Measurements from ENCODE around the gene KCTD21. TPM values are rescaled to one million over a fixed set of nuclear protein-coding genes. Genes with fewer than 3 reads are reported as not detected.

The KCTD21 gene
- total RNA-seq, 1 experiment from 2014 or later: 9.7 TPM

DNA sequence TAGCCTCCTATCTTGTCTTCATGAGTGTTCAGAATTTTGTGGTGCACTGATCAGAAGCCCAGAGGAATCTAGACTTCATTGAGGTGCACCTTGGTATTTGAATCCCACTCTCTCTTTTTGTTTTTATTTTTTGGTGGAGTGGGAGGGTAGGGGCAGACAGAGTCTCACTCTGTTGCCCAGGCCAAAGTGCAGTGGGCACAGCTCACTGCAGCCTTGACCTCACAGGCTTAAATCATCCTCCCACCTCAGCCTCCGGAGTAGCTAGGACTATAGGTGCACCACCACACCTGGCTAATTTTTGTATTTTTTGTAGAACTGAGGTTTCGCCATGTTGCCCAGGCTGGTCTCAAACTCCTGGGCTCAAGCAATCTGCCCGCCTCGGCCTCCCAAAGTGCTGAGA is 38.1 kb downstream of the KCTD21 start:
- CTCF ChIA-PET: no interaction called here

DNA sequence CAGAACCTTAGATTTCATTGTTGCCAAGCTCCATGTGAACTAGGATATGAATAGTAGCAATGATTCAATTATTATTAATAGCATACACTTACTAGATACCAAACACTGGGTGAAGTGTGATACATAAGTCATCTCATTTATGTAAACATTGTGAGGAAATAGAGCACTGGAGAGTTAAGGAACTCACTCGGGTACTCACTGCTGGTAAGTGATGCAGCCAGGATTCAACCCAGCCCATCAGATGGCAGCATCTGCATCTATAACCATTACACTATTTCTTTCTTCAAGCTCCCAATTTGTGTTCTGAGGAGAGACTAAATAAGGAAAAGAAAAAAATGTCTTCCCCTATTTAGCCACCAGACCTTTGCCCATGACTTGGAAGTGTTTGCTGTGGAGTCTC is 38.8 kb downstream of the KCTD21 start:
- ChIA-PET CTCF (interaction anchor here (0.7 kb wide), 1 partner anchor 265 kb away, joined by 5 read pairs; no protein-coding TSS in a partner anchor), POLR2A (interaction anchor here (0.7 kb wide), 1 partner anchor 415 kb away, joined by 9 read pairs; no protein-coding TSS in a partner anchor)
- Histone ChIP-seq H3K36me3 (ENCODE audit: control insufficient read depth, insufficient read depth, low read length) (no peaks in the 10 kb centered on the region), H3K27me3 (ENCODE audit: control insufficient read depth, insufficient read depth, low read length) (no peaks in the 10 kb centered on the region), H3K27ac (ENCODE audit: low read length) (no peak overlapping the region), H3K4me3 (ENCODE audit: low read depth in 2 of 2, low read length in 2 of 2) (no peak overlapping the region), H3K4me1 (ENCODE audit: control insufficient read depth, insufficient read depth, low read length) (peaks cover 5% of the 10 kb centered on the region; the same call in 1 of the 2 replicates), H3K9me3 (ENCODE audit: control insufficient read depth, insufficient read depth, low read depth, low read length) (no peaks in the 10 kb centered on the region)
- TF ChIP-seq SIN3A (IDR thresholded peaks at IDR 0.05; ENCODE audit: borderline replicate concordance, insufficient read depth, low read depth, low read length): no peak
- TF ChIP-seq POLR2AphosphoS5 (IDR thresholded peaks at IDR 0.05; ENCODE audit: low read depth, low read length): no peak
- TF ChIP-seq, protein P1, sequence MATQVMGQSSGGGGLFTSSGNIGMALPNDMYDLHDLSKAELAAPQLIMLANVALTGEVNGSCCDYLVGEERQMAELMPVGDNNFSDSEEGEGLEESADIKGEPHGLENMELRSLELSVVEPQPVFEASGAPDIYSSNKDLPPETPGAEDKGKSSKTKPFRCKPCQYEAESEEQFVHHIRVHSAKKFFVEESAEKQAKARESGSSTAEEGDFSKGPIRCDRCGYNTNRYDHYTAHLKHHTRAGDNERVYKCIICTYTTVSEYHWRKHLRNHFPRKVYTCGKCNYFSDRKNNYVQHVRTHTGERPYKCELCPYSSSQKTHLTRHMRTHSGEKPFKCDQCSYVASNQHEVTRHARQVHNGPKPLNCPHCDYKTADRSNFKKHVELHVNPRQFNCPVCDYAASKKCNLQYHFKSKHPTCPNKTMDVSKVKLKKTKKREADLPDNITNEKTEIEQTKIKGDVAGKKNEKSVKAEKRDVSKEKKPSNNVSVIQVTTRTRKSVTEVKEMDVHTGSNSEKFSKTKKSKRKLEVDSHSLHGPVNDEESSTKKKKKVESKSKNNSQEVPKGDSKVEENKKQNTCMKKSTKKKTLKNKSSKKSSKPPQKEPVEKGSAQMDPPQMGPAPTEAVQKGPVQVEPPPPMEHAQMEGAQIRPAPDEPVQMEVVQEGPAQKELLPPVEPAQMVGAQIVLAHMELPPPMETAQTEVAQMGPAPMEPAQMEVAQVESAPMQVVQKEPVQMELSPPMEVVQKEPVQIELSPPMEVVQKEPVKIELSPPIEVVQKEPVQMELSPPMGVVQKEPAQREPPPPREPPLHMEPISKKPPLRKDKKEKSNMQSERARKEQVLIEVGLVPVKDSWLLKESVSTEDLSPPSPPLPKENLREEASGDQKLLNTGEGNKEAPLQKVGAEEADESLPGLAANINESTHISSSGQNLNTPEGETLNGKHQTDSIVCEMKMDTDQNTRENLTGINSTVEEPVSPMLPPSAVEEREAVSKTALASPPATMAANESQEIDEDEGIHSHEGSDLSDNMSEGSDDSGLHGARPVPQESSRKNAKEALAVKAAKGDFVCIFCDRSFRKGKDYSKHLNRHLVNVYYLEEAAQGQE (IDR thresholded peaks at IDR 0.05; ENCODE audit: insufficient read depth in 1 of 2, low read depth in 2 of 2, low read length in 1 of 2): no peak
- TF ChIP-seq, protein P2, sequence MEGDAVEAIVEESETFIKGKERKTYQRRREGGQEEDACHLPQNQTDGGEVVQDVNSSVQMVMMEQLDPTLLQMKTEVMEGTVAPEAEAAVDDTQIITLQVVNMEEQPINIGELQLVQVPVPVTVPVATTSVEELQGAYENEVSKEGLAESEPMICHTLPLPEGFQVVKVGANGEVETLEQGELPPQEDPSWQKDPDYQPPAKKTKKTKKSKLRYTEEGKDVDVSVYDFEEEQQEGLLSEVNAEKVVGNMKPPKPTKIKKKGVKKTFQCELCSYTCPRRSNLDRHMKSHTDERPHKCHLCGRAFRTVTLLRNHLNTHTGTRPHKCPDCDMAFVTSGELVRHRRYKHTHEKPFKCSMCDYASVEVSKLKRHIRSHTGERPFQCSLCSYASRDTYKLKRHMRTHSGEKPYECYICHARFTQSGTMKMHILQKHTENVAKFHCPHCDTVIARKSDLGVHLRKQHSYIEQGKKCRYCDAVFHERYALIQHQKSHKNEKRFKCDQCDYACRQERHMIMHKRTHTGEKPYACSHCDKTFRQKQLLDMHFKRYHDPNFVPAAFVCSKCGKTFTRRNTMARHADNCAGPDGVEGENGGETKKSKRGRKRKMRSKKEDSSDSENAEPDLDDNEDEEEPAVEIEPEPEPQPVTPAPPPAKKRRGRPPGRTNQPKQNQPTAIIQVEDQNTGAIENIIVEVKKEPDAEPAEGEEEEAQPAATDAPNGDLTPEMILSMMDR (IDR thresholded peaks at IDR 0.05): no peak; the same call in 1 of the 2 replicates
- TF ChIP-seq TCF7L2 (IDR thresholded peaks at IDR 0.05; ENCODE audit: low read depth, low read length): no peak
- intact Hi-C loops (cut with micrococcal nuclease; ENCODE audit: unreplicated experiment) (no loop called here), in situ Hi-C loops (cut with HindIII; ENCODE audit: low pct_unique_long_range_greater_than_20kb, low sequenced_read_pairs) (no loop called here)
- ATAC-seq: peak; percentile 61; the same call in 1 of the 2 replicates
- DNase-seq (ENCODE audit: low read depth, low spot score): peak; percentile 67
- no TSS peak for BruUV-seq (replicated peaks)

More for the DNA sequence above, 38.1 kb downstream of the KCTD21 start:
- H3K4me3 ChIP-seq (ENCODE audit: low read depth in 2 of 2, low read length in 2 of 2): no peak overlapping the region
- TF ChIP-seq POLR2AphosphoS5 (IDR thresholded peaks at IDR 0.05; ENCODE audit: low read depth, low read length) (no peak), TCF7L2 (IDR thresholded peaks at IDR 0.05; ENCODE audit: low read depth, low read length) (no peak), SIN3A (IDR thresholded peaks at IDR 0.05; ENCODE audit: borderline replicate concordance, insufficient read depth, low read depth, low read length) (no peak)
- TF ChIP-seq, protein P2 (IDR thresholded peaks at IDR 0.05): no peak
- TF ChIP-seq, protein P1 (IDR thresholded peaks at IDR 0.05; ENCODE audit: insufficient read depth in 1 of 2, low read depth in 2 of 2, low read length in 1 of 2): no peak
- POLR2A ChIA-PET: no interaction called here
- no peak for DNase-seq (ENCODE audit: low read depth, low spot score)
- H3K27ac ChIP-seq (ENCODE audit: low read length): no peak overlapping the region
- no peak for ATAC-seq
- peaks cover 5% of the 10 kb centered on the region; the same call in 1 of the 2 replicates for H3K4me1 ChIP-seq (ENCODE audit: control insufficient read depth, insufficient read depth, low read length)
- no peaks in the 10 kb centered on the region for H3K36me3 ChIP-seq (ENCODE audit: control insufficient read depth, insufficient read depth, low read length)
- H3K9me3 ChIP-seq (ENCODE audit: control insufficient read depth, insufficient read depth, low read depth, low read length): no peaks in the 10 kb centered on the region
- BruUV-seq (replicated peaks): no TSS peak
- H3K27me3 ChIP-seq (ENCODE audit: control insufficient read depth, insufficient read depth, low read length): no peaks in the 10 kb centered on the region
- in situ Hi-C loops (cut with HindIII; ENCODE audit: low pct_unique_long_range_greater_than_20kb, low sequenced_read_pairs) (no loop called here), intact Hi-C loops (cut with micrococcal nuclease; ENCODE audit: unreplicated experiment) (no loop called here)

Measured in Panc1 (cell line).